ENCODE data around the gene IFNL2. TPM values are rescaled to one million over a fixed set of nuclear protein-coding genes. Genes with fewer than 3 reads are reported as not detected.
"Not testable (repeated sequence)": the region's sequence is repeated elsewhere in the genome, so short reads cannot be mapped to it uniquely, and the experiment has no call there.

Gene IFNL2
- not detected for total RNA-seq

- intact Hi-C loops (cut with DNase I); H3K4me3 ChIP-seq; H3K36me3 ChIP-seq (replicated peaks in 1 of 2; ENCODE audit: insufficient read depth in 1 of 2, low read depth in 2 of 2); H3K9me3 ChIP-seq; H3K27ac ChIP-seq; H3K27me3 ChIP-seq; DNase-seq: not testable (repeated sequence)
- no CpG with 5 or more reads among the region's 1 CpG for WGBS, 2 donors
- peaks cover 11% of the 10 kb centered on the region for H3K4me1 ChIP-seq
- ATAC-seq, result peak; percentile 66
Measured at GRCh38 chr19:39268085-39268484, at the start of gene IFNL2. Gene IFNL2 (plus strand): TSS chr19:39268396. CDS start chr19:39268569, 173 bp downstream.

- H3K36me3 ChIP-seq (replicated peaks in 1 of 2; ENCODE audit: insufficient read depth in 1 of 2, low read depth in 2 of 2); H3K9me3 ChIP-seq; ATAC-seq; intact Hi-C loops (cut with DNase I); DNase-seq; H3K4me3 ChIP-seq; H3K27ac ChIP-seq; H3K4me1 ChIP-seq; H3K27me3 ChIP-seq: not testable (repeated sequence)
- WGBS, 2 donors, result 71 to 77% methylated on average over 10 of the region's 10 CpGs
Measured at GRCh38 chr19:39219108-39219507, 49.1 kb upstream of the IFNL2 start.

DNA sequence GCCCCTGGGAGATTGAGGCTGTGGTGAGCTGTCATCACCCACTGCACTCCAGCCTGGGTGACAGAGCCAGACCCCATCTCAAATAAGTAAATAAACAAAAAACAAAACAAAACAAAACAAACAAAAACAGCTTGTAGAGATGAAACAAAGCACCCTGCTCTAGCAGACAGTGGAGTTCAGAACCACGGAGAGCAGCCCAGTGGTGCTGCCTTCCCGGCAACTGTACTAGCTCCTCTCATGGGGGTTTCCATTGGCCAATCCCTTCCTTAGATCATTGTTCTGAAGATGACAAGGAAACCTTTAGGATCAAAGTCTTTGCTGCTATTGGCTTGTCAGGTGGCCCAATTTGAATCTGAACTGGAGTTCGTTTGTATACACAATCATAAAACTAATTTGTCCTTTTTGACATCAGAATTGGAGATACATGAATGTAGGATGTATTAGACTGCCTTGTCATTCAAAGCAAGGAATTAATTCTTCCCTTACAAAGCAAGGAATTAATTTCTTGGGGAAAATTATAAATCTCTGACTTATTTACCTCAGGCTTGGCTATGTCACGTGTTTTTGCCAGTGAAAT lies 44.4 kb upstream of the IFNL2 start:
- Histone ChIP-seq H3K36me3 (replicated peaks in 1 of 2; ENCODE audit: insufficient read depth in 1 of 2, low read depth in 2 of 2) (no peaks in the 10 kb centered on the region), H3K9me3 (no peaks in the 10 kb centered on the region), H3K27ac (no peak overlapping the region), H3K4me1 (no peaks in the 10 kb centered on the region), H3K4me3 (no peak overlapping the region), H3K27me3 (no peaks in the 10 kb centered on the region)
- WGBS, 2 donors, result 50 to 60% methylated on average over 4 of the region's 4 CpGs
- no peak for ATAC-seq
- intact Hi-C loops (cut with DNase I), result no loop called here
- DNase-seq, result no peak
- TF ChIP-seq POLR2A (IDR thresholded peaks at IDR 0.05), result no peak
- TF ChIP-seq, protein P1, sequence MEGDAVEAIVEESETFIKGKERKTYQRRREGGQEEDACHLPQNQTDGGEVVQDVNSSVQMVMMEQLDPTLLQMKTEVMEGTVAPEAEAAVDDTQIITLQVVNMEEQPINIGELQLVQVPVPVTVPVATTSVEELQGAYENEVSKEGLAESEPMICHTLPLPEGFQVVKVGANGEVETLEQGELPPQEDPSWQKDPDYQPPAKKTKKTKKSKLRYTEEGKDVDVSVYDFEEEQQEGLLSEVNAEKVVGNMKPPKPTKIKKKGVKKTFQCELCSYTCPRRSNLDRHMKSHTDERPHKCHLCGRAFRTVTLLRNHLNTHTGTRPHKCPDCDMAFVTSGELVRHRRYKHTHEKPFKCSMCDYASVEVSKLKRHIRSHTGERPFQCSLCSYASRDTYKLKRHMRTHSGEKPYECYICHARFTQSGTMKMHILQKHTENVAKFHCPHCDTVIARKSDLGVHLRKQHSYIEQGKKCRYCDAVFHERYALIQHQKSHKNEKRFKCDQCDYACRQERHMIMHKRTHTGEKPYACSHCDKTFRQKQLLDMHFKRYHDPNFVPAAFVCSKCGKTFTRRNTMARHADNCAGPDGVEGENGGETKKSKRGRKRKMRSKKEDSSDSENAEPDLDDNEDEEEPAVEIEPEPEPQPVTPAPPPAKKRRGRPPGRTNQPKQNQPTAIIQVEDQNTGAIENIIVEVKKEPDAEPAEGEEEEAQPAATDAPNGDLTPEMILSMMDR (IDR thresholded peaks at IDR 0.05), result no peak

DNA sequence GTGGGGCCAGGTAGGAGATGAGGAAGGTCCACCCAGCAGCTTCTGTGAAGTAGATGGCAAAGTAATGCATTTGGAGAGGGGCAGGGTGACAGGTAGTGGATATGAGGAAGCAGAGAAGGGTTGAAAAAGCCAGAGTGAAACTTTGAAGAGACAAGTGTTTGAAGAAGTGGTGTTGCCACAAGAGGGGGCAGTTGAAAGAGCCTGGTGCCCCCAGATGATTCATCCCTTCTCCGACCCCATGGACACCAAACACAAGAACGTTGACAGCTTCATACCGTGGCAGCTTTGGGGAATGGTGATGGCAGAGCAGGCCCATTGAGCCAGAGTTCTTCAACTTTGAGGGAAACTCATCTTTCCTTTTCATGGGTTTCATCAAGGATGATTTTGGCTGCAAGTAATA lies 43.3 kb upstream of the IFNL2 start:
- no peak for TF ChIP-seq POLR2A (IDR thresholded peaks at IDR 0.05)
- TF ChIP-seq, protein P1 (IDR thresholded peaks at IDR 0.05), result no peak
- DNase-seq (no peak), ATAC-seq (no peak)
- Histone ChIP-seq H3K27me3 (no peaks in the 10 kb centered on the region), H3K4me3 (no peak overlapping the region), H3K9me3 (no peaks in the 10 kb centered on the region), H3K4me1 (no peaks in the 10 kb centered on the region), H3K36me3 (replicated peaks in 1 of 2; ENCODE audit: insufficient read depth in 1 of 2, low read depth in 2 of 2) (no peaks in the 10 kb centered on the region), H3K27ac (no peak overlapping the region)
- WGBS, 2 donors, result 59 to 75% methylated on average over 3 of the region's 3 CpGs
- intact Hi-C loops (cut with DNase I), result no loop called here

DNA sequence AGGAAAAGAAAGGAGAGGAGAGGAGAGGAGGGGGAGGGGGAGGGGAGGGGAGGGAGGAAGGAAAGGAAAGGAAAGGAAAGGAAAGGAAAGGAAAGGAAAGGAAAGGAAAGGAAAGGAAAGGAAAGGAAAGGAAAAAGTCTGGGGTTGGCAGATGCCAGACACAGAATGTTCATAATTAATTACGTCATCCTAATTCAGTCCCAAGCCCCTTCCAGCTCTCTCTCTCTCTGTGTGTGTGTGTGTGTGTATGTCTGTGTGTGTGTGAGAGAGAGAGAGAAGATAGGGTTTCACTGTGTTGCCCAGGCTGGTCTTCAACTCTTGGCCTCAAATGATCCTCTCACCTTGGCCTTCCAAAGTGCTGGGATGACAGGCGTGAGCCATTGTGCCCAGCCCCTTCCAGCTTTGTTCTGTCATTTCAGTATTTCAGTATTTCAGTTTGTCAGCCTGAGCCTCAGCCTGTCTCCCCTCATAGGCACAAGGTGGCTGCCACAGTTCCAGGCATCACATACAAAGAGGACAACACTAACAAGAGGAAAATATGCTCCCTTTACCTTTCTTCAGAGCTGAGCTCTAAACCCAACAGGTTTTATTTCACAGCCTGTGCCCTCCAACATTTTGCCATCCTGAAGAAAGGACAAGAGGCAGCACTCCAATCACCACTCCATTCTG lies 38.0 kb upstream of the IFNL2 start:
- H3K27ac ChIP-seq, result no peak overlapping the region
- intact Hi-C loops (cut with DNase I), result no loop called here
- no peaks in the 10 kb centered on the region for H3K27me3 ChIP-seq
- WGBS, 2 donors, result 86 to 88% methylated on average over 2 of the region's 2 CpGs
- H3K9me3 ChIP-seq, result no peaks in the 10 kb centered on the region
- H3K4me1 ChIP-seq, result no peaks in the 10 kb centered on the region
- no peaks in the 10 kb centered on the region for H3K36me3 ChIP-seq (replicated peaks in 1 of 2; ENCODE audit: insufficient read depth in 1 of 2, low read depth in 2 of 2)
- H3K4me3 ChIP-seq, result no peak overlapping the region
- ATAC-seq (no peak), DNase-seq (no peak)
- TF ChIP-seq POLR2A (IDR thresholded peaks at IDR 0.05), result no peak
- TF ChIP-seq, protein P1 (IDR thresholded peaks at IDR 0.05), result no peak

DNA sequence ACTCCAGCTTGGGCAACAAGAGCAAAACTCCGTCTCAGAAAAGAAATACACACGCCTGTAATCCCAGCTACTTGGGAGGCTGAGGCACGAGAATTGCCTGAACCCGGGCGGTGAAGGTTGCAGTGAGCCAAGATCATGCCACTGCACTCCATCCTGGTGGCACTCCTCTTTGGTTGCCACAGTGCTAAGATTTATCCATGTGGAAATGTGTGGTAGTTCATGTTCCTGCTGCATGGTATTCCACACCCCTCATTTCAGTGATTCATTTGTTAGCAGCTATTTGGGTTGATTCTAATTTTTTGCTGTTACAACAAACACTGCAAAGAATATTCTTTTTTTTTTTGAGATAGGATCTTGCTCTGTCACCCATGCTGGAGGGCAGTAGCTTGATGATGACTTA lies 35.5 kb upstream of the IFNL2 start:
- Histone ChIP-seq H3K4me3 (no peak overlapping the region), H3K4me1 (peaks cover 6% of the 10 kb centered on the region), H3K27ac (no peak overlapping the region), H3K36me3 (replicated peaks in 1 of 2; ENCODE audit: insufficient read depth in 1 of 2, low read depth in 2 of 2) (no peaks in the 10 kb centered on the region), H3K9me3 (no peaks in the 10 kb centered on the region), H3K27me3 (no peaks in the 10 kb centered on the region)
- intact Hi-C loops (cut with DNase I), result no loop called here
- WGBS, 2 donors, result 82 to 94% methylated on average over 2 to 5 of the region's 5 CpGs
- TF ChIP-seq POLR2A (IDR thresholded peaks at IDR 0.05), result no peak
- TF ChIP-seq, protein P1 (IDR thresholded peaks at IDR 0.05), result no peak
- DNase-seq (no peak), ATAC-seq (no peak)
